Activated CD8-positive, alpha-beta memory T cell treated with anti-CD3 and anti-CD28 coated beads, Interleukin-2, amount 10 ng/mL, durations not matched to agents 7 days and 5 days (primary cell): ENCODE measurements around the gene SGCA. TPM values are rescaled to one million over a fixed set of nuclear protein-coding genes. Genes with fewer than 3 reads are reported as not detected.

Experiments
- ATAC-seq: fragments of 150-1000 bp; cut with Tn5 transposase; one replicate; pipeline ENCODE4 v1.10.0; 2021; ENCODE audit warnings: moderate library complexity
- CTCF ChIA-PET: fragments of 350-600 bp; sonication (Branson Sonifier 250); formaldehyde crosslinking; loops from one replicate; lab custom pipeline; 2021; ENCODE audit warnings: antibody characterized with exemption; lab: Charles Lee
- DNase-seq: peaks from one replicate; pipeline ENCODE4 v3.0.0-alpha.2; 2020
- H3K27ac Mint-ChIP-seq: one replicate; pipeline ENCODE4 v1.8.0; 2021; ENCODE audit warnings: mild to moderate bottlenecking, mixed read lengths
- H3K27me3 Mint-ChIP-seq: one replicate; pipeline ENCODE4 v1.8.0; 2021; ENCODE audit warnings: mixed read lengths
- H3K36me3 Mint-ChIP-seq: one replicate; pipeline ENCODE4 v1.8.0; 2021; ENCODE audit warnings: mild to moderate bottlenecking, mixed read lengths
- H3K4me1 Mint-ChIP-seq: one replicate; pipeline ENCODE4 v1.8.0; 2021; ENCODE audit warnings: mixed read lengths
- H3K4me3 Mint-ChIP-seq: one replicate; pipeline ENCODE4 v1.8.0; 2021; ENCODE audit warnings: mild to moderate bottlenecking, moderate library complexity, mixed read lengths
- H3K9me3 Mint-ChIP-seq: one replicate; pipeline ENCODE4 v1.8.0; 2022; ENCODE audit warnings: low read depth, mixed read lengths
- total RNA-seq, 2 experiments: library from RNA; stranded (reverse); gene quantifications; one replicate each; pipeline ENCODE4 v1.2.3, GENCODE V29; 2021

The SGCA gene
- total RNA-seq, 2 experiments from 2014 or later = 0.23 TPM; not detected in 1

GRCh38 chr17:50210240-50211225 is 44.7 kb downstream of the SGCA start:
- H3K4me1 Mint-ChIP-seq = peaks cover 12% of the 10 kb centered on the region
- peak; percentile 34 for DNase-seq
- no peak overlapping the region for H3K4me3 Mint-ChIP-seq
- H3K9me3 Mint-ChIP-seq = no peaks in the 10 kb centered on the region
- peaks cover 71% of the 10 kb centered on the region for H3K27me3 Mint-ChIP-seq
- no peak overlapping the region for H3K27ac Mint-ChIP-seq
- no peaks in the 10 kb centered on the region for H3K36me3 Mint-ChIP-seq
- no peak for ATAC-seq
- CTCF ChIA-PET = interaction anchor here (1.2 to 2.9 kb wide), 2 partner anchors 10 to 63 kb away, joined by 4 to 21 read pairs; partner anchors contain the start of gene COL1A1

DNA sequence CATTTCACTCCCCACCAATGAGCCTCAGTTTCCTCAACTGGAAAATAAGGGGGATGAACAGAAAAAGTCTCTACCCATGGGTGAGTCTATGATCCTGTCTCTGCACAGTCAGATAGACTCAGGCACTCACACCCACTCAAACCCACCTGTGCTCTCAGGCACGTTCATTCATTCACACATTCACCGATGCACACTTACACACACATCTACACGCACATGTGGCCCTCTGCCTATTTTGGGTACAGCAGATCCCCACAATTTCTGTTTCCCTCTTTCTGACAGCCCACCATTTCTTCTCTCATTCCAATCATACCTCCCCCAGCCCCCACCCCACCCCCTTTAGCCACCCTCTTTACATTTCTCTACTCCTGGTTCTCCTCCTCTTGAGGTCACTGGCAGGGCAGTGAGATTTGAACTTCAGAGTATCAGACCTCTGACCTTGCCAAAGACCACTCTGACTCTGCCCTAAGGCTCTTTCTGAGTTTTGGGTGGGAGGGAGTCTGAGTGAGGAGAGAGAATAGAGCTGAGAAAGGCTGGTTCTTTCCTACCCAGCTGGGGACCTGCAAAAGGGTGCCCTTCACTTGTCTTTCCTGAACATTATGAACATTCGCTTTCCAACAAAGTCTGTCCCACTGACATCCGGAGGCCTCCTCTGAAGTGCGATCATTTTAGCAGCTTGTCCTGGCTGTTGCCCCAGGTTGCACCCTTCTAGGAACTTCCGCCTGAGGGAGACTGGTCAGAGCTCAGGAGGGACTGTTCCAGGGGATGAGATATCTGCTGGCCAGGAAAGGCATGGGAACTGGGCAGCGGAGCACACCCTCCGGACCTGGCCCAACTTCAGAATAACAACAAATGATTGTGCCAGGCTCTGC is 45.7 kb downstream of the SGCA start:
- H3K4me1 Mint-ChIP-seq = peaks cover 12% of the 10 kb centered on the region
- ATAC-seq (no peak), DNase-seq (peak; percentile 34)
- H3K36me3 Mint-ChIP-seq = no peaks in the 10 kb centered on the region
- CTCF ChIA-PET = interaction anchor here (0.8 to 5.8 kb wide), 4 partner anchors 9 to 87 kb away, joined by 3 to 64 read pairs (median 15); partner anchors contain the start of gene COL1A1
- no peak overlapping the region for H3K27ac Mint-ChIP-seq
- peaks cover 65% of the 10 kb centered on the region for H3K27me3 Mint-ChIP-seq
- H3K9me3 Mint-ChIP-seq = no peaks in the 10 kb centered on the region
- H3K4me3 Mint-ChIP-seq = no peak overlapping the region

DNA sequence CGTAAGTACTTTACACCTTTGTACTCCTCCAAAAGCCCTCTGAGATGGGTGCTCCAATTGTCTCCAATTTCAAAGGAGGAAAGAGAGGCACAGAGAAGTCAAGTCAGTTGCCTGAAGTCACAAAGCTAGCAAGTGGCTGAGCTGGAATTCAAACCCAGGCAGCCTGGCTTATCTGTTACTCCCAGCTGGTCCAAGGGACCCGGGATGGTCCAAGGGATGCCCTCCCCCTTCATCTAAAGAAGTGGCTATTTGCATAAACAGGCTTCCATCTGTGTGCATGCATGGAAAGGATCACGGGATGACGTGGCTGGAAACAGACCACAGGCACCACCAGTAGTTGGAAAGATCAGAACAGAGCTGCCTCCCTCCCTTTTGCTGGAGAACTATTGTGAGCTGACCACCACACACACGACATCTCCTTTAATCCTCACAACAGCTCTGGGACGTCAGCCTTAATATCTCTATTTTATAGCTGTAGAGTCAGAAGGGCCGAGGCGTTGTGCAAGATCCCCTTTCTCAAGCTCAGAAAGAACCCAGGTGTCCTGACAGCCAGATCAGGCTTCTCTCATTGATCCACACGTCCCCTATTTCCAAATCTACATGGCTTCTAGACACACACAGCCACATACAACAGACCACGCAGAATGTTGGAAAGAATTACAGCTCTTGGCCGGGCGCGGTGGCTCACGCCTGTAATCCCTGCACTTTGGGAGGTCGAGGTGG is 46.5 kb downstream of the SGCA start:
- H3K27ac Mint-ChIP-seq = no peak overlapping the region
- H3K9me3 Mint-ChIP-seq = no peaks in the 10 kb centered on the region
- H3K4me3 Mint-ChIP-seq = no peak overlapping the region
- CTCF ChIA-PET = interaction anchor here (0.7 to 5.8 kb wide), 13 partner anchors 8 to 118 kb away, joined by 3 to 64 read pairs (median 4); partner anchors contain the start of genes COL1A1 and TMEM92
- ATAC-seq = no peak
- no peaks in the 10 kb centered on the region for H3K36me3 Mint-ChIP-seq
- H3K27me3 Mint-ChIP-seq = peaks cover 62% of the 10 kb centered on the region
- H3K4me1 Mint-ChIP-seq = peaks cover 12% of the 10 kb centered on the region
- DNase-seq = peak; percentile 32

DNA sequence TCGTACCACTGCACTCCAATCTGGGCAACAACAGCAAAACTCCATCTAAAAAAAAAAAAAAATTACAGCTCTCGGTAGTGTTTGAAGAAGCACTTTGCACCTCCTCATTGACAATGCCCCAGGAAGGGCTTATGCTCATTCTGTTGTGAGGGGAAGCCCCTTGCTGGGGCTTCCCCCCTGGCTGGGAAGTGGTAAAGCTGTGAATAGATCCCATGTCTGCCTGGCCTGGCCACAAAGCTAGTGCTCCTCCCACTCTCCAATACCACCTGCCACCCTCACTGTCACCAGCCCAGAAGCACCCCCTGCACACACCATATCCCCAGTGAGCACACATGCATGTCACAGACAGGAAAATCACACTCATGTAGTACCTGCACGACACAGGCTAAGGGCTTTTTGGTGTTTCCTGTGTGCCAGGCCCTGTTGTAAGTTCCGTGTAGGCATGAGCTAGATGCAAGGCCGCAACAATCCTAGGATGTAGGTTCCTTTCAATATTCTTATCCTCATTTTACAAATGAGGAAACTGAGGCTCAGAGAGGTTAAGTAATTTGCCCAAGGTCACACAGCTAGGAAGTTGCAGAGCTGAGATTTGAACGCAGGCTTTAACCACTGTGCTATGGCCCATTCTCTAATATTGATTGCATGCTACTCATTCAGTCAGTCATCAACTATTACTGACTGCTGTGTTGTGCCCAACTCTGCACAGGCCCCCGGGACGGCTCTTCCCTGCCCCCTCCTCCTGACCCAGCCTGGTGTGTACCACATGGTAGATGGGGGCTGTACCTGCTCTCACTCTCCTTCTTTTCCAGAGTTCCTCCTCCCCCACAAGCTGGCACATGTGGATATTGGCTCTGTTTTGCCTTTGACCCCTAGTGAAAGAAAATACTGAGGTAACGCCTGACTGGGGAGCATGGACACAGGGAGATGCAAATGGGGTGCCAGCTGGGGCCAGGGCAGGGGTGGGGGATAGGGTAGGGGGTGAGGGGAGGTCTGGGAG is 47.5 kb downstream of the SGCA start:
- ATAC-seq (peak; percentile 88), DNase-seq (peak; percentile 73)
- no peak overlapping the region for H3K4me3 Mint-ChIP-seq
- CTCF ChIA-PET = interaction anchor here (0.7 to 5.8 kb wide), 13 partner anchors 8 to 119 kb away, joined by 3 to 64 read pairs (median 4); partner anchors contain the start of genes COL1A1 and TMEM92
- H3K27me3 Mint-ChIP-seq = peaks cover 63% of the 10 kb centered on the region
- peaks cover 12% of the 10 kb centered on the region for H3K4me1 Mint-ChIP-seq
- H3K9me3 Mint-ChIP-seq = no peaks in the 10 kb centered on the region
- H3K36me3 Mint-ChIP-seq = no peaks in the 10 kb centered on the region
- H3K27ac Mint-ChIP-seq = no peak overlapping the region

DNA sequence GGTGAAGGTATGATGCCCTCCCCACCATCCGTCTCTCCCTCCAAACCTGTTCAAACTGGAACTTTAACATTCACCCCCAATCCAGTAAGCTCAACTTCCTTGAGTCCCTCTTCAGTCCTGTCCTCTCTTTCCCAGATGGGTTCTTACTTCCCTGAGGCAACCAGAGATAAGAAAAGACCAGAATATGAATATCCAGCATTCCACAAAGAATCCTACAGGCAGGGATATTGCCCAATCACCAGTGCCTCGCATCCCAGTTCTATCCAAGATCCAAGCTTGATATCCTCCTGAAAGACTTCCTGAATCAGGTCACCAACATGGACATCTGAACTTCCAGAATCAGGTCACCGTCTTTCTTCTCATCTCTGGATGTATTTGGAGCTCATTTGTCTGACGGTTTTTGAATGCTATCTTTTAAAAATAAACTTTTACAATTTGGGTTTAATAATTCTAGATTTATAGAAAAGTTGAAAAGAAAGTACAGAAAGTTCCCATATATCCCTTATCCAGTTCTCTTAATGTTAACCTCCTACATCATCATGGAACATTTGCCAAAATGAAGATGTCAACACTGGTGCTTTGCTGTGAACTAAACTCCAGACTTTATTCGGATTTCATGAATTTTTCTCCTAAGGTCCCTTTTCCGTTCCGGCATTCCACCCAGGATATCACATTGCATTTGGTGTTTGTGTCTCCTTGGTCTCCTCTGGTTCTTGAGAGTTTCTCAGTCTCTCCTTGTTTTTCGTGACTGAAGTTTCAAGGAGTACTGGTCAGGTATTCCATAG is 49.4 kb downstream of the SGCA start:
- Mint-ChIP-seq H3K4me1 (peaks cover 12% of the 10 kb centered on the region), H3K9me3 (no peaks in the 10 kb centered on the region), H3K27ac (no peak overlapping the region), H3K4me3 (no peak overlapping the region), H3K27me3 (peaks cover 61% of the 10 kb centered on the region), H3K36me3 (no peaks in the 10 kb centered on the region)
- ATAC-seq (no peak), DNase-seq (no peak)
- CTCF ChIA-PET = interaction anchor here (0.7 to 5.8 kb wide), 5 partner anchors 9 to 100 kb away, joined by 3 to 64 read pairs (median 5); partner anchors contain the start of gene COL1A1

- no peak for DNase-seq
- CTCF ChIA-PET = interaction anchor here (0.9 to 5.4 kb wide), 3 partner anchors 13 to 48 kb away, joined by 3 to 38 read pairs (median 3); partner anchors contain the start of gene COL1A1
- no peaks in the 10 kb centered on the region for H3K36me3 Mint-ChIP-seq
- H3K4me1 Mint-ChIP-seq = peaks cover 17% of the 10 kb centered on the region
- peaks cover 48% of the 10 kb centered on the region for H3K27me3 Mint-ChIP-seq
- no peaks in the 10 kb centered on the region for H3K9me3 Mint-ChIP-seq
- no peak overlapping the region for H3K27ac Mint-ChIP-seq
- no peak overlapping the region for H3K4me3 Mint-ChIP-seq
- ATAC-seq = no peak
Observed at GRCh38 chr17:50217591-50217990, 51.8 kb downstream of the SGCA start.

GRCh38 chr17:50218071-50218759 is 52.4 kb downstream of the SGCA start:
- Mint-ChIP-seq H3K4me3 (no peak overlapping the region), H3K27me3 (peaks cover 48% of the 10 kb centered on the region), H3K9me3 (no peaks in the 10 kb centered on the region), H3K36me3 (no peaks in the 10 kb centered on the region), H3K27ac (no peak overlapping the region), H3K4me1 (peaks cover 10% of the 10 kb centered on the region)
- DNase-seq (no peak), ATAC-seq (no peak)
- CTCF ChIA-PET = interaction anchor here (1.3 to 5.4 kb wide), 2 partner anchors 17 to 54 kb away, joined by 6 to 38 read pairs; partner anchors contain the start of gene COL1A1

GRCh38 chr17:50218771-50219315 is 53.0 kb downstream of the SGCA start:
- H3K27ac Mint-ChIP-seq = no peak overlapping the region
- H3K36me3 Mint-ChIP-seq = no peaks in the 10 kb centered on the region
- H3K4me1 Mint-ChIP-seq = peaks cover 9% of the 10 kb centered on the region
- H3K4me3 Mint-ChIP-seq = no peak overlapping the region
- H3K9me3 Mint-ChIP-seq = no peaks in the 10 kb centered on the region
- peaks cover 52% of the 10 kb centered on the region for H3K27me3 Mint-ChIP-seq
- no peak for ATAC-seq
- no peak for DNase-seq
- CTCF ChIA-PET = interaction anchor here (1.3 to 5.4 kb wide), 2 partner anchors 18 to 53 kb away, joined by 6 to 38 read pairs; partner anchors contain the start of gene COL1A1

DNA sequence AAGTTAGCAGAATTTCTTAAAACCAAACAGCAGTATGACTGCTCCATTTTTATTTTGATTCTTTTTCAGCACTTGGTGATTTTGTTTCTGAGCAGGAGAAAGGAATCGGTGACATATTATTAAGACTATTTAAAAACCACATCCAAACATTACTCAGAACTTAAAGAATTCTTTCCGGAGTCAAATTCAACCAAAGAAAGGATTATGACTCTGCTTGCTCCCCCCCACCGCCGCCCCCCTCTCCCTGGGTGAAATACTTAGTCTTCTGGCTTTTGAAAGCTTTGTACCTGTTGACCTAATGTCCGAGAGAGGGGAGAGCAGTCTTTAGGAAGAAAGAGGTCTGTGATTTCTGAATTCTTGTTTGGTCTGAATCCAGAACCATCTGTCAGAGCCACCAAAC is 53.5 kb downstream of the SGCA start:
- Mint-ChIP-seq H3K27me3 (peaks cover 49% of the 10 kb centered on the region), H3K4me3 (no peak overlapping the region), H3K27ac (no peak overlapping the region), H3K9me3 (no peaks in the 10 kb centered on the region), H3K36me3 (no peaks in the 10 kb centered on the region), H3K4me1 (peaks cover 9% of the 10 kb centered on the region)
- DNase-seq (no peak), ATAC-seq (no peak)
- CTCF ChIA-PET = interaction anchor here (1.3 to 5.4 kb wide), 2 partner anchors 18 to 53 kb away, joined by 6 to 38 read pairs; partner anchors contain the start of gene COL1A1

DNA sequence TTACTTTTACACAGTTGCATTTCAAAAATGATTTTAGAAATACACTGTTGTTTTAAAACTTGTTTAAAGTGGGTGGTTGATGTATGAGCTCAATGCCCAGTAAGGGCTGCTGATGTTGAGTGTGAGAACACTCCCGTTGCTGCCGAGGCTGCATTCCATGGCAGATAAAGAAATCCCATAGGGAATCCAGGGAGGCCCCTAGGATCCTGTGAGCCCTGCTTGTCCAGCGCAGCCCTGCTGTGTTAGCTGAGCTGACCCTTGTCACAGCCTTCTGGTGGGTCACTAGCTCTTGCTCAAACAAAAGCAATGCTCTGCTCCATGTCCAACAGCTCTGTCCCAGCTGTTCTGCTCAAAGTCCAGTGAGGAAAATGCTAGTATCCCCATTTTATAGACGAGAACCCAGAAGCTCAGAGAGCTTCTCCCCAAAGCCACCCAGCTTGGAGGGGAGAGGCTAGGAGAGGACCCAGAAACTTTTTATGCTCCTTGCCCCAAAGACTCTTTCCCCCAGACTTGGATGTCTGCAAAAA is 54.2 kb downstream of the SGCA start:
- H3K4me3 Mint-ChIP-seq = no peak overlapping the region
- no peak for ATAC-seq
- DNase-seq = no peak
- peaks cover 9% of the 10 kb centered on the region for H3K4me1 Mint-ChIP-seq
- peaks cover 42% of the 10 kb centered on the region for H3K27me3 Mint-ChIP-seq
- CTCF ChIA-PET = interaction anchor here (0.8 to 5.4 kb wide), 3 partner anchors 8 to 54 kb away, joined by 3 to 38 read pairs (median 3); partner anchors contain the start of genes COL1A1 and TMEM92
- H3K9me3 Mint-ChIP-seq = no peaks in the 10 kb centered on the region
- no peak overlapping the region for H3K27ac Mint-ChIP-seq
- H3K36me3 Mint-ChIP-seq = peaks cover 2% of the 10 kb centered on the region
